Right hindlimb (tissue), 1 donor: ENCODE data around the gene NHSL1.

ENCODE experiments used
- DNase-seq: peaks from one replicate; pipeline ENCODE4 v3.0.0-alpha.2; 2018

The NHSL1 gene

DNA sequence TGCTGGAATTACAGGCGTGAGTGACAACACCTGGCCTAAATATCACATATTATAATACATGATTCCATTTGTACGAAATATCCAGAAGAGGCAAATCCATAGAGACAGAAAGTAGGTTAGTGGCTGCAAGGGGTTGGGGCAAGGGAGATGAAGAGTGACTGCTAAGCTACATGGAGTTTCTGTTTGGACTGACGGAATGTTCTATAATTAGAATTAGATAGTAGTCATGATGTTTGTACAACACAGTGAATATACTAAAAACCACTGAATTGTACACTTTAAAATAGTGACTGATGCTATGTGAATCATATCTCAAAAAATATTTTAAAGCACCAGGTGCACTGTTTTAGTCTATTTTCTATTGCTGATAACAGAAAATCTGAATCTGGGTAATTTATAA is 99.0 kb downstream of the NHSL1 start:
- no peak for DNase-seq

DNA sequence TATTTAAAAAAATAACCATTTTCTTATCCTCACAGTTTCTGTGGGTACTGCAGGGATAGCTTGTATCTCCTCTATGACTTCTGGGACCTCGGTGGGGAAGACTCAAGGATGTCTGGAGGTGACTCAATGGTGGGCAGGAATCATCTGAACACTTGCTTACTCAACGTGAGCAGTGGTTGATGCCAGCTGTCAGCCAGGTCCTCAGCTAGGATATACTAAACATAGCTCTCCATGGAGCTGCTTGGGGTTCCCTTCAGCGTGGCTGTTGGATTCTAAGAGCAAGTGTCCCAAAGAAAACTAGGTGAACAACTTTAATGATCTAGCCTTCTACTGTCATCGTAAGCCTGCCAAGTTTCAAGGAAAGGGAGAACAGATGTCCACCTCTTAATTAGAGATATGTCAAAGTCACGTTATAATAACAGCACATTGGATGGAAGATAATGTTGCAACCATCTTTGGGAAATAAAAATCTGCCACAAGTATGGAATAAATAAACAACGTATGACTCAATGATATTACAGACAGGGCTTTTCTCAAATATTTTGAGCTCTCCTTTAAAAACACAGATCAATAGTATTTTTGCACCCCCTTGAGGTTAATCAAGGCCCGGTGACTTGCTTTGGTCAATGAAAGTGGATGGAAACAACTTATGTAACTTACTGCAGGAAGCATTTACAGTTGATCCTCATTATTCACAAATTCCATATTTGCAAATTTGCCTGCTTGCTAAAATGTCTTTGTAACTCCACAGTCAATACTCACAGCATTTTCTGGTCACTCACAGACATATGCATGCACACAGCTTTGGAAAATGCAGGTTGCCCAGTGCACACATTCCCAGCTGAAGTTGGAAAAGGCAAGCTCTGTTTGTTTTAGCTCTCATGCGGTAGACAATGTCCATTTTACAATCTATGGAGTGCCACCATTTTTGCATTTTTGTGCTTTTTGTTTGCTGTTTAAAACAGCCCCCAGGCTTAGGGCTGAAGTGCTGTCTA is 101.9 kb downstream of the NHSL1 start:
- DNase-seq, result no peak

DNA sequence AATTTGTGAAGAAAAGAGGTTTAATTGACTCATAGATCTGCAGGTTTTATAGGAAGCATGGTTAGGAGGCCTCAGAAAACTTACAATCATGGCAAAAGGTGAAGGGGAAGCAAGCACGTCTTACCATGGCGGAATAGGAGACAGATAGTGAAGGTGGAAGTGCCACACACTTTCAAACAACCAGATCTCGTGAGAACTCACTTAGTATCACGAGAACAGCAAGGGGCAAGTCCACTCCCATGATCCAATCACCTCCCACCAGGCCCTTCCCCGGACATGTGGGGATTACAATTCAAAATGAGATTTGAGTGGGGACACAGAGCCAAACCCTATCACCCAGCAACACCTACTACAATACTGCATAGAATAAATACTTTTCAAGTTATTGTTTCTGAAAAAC is 102.6 kb downstream of the NHSL1 start:
- no peak for DNase-seq

DNA sequence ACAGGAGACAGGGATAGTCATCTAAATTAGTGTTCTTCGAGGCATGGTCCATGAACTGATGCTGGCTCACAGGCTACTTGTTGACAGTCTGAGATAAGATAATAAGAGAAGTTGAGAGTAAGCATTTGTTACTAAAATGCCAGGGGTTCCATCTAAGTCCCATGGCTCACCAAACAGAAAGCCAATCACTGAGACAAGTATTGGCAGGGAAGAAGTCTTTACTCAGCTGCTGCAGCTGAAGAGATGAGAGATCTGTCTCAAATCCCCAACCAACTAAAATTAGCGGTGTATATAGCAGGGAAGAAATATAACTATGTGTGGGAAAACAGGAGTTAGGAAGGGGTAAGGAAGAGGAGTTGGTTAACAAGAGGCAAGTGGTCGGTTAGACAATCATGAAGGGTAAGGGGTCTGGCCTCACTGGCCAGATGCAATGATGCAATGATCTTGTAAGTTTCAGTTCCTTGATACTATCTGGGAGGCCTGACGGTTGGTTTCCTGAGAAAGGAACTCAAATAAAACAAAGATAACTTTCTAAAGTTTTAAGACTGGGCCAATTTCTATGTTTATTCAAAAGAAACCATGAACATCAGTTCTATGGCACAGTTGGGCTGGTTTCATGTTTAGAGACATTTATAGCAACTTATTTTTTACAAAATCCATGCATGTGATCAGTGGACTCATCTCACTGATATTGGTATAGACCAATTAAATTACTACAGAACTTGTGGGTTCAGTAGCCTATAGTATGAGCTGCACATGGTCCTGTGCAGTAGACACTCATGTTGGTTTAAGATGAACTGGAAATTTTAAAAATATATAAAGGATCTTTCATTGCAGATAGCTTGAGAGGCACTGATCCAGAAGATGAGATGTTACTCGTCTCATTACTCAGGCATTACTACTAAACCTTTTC is 105.2 kb downstream of the NHSL1 start:
- no peak for DNase-seq

DNA sequence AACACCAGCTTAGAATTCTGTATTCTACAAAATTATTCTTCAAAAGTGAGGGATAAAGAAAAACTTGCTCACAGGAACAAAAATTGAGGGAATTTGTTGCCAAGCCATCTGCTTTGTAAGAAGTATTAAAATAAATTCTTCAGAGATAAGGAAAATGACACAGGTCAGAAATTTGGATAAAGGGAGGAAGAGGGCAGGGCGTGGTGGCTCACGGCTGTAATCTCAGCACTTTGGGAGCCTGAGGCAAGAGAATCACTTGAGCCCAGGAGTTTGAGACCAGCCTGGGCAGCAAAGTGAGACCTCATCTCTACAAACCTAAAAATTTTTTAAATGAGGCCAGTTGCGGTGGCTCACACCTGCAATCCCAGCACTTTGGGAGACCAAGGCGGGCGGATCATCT is 109.7 kb downstream of the NHSL1 start:
- DNase-seq, result no peak

DNA sequence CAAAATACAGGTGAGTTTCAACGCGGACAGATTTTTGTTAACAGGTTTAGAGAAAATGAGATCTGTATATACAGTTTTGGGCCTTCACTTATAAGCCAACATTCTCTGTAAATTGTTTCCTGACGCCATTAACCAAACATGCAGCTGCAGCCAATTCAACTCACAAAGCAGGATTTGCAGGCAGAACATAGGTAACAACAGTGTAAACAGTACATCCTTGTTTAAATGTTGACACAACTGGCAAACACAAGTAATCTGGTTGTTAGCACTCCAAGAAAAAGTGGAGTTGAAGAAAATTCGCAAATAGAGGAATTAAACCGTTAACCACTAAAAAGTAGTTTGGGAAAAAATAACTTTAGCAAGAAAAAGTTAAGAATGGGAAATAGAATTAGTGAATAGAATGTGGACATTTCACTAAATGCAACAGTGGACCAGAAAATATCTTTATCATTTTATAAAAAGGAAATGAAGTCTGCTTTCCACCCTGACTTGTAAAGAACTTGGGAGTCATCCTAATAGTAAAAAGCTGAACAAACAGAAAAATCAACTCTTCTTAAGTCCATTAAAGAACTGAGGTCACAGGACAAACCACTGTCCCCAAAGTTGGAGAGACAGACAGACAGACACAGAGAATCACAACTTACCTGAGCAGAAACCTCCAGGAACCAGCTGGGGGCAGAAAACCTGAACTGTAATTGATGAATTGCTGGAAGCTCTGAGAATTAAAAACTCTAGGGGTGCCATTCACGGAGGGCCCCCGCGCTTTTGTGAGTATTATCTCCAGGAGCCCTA is 111.5 kb downstream of the NHSL1 start:
- no peak for DNase-seq

DNA sequence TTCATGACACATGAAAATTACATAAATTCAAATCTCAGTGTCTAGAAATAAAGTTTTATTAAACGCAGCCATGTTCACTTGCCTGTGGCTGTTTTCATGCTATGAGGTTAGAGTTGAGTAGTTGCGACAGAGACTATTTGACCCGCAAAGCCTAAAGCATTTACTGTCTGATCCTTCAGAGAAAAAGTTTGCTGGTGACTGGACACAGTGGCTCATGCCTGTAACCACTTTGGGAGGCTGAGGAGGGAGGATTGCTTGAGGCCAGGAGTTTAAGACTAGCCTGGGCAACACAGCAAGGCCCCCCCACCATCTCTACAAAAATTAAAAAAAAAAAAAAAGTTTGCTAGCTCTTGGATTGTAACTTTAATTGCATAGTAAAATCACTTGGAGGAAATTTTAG is 112.4 kb downstream of the NHSL1 start:
- no peak for DNase-seq

DNA sequence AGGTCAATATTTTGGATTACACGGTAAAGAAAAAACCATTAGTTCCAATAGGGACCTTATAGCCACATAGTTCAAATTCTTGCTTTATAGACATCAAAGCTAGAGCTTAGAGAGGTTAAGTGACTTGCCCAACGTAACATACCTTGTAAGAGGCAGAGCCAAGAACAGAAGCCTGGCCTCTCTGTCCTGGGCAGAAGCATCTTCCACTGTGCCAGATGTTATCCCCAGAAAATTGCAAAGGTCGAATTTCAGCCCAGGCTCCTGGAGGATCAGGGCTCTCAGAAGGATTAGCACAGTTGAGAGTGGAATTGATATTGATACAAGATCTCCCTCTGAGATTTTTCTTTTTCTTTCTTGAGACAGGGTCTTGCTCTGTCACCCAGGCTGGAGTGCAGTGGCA is 115.5 kb downstream of the NHSL1 start:
- no peak for DNase-seq

DNA sequence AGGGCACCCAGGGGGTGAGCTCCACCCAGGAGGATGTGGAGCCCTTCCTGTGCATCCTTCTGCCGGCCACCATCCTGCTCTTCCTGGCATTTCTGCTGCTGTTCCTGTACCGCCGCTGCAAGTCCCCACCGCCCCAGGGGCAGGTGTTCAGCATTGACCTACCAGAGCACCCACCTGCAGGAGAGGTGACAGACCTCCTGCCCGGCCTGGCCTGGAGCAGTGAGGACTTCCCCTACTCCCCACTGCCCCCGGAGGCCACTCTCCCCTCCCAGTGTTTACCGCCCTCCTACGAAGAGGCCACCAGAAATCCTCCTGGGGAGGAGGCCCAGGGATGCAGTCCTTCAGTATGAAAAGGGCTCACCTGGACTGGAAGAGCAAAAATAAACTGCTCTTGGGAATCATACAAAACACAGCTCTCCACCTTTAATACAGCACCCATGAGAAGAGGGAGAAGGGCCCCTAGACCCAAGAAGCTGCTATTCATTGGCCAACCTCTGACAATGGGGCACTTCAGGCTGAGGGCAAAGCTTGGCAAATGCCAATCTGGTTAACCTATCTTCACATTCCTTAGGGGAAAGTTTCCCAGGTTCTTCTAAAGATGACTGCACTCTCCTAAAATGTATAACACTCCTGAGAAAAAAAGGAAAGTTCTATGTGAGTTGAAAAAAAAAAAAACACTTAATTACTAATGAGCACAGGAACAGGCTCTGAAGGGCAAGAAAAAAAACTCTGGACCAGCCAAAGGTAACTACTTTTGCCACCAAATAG is 116.6 kb downstream of the NHSL1 start:
- DNase-seq, result no peak

DNA sequence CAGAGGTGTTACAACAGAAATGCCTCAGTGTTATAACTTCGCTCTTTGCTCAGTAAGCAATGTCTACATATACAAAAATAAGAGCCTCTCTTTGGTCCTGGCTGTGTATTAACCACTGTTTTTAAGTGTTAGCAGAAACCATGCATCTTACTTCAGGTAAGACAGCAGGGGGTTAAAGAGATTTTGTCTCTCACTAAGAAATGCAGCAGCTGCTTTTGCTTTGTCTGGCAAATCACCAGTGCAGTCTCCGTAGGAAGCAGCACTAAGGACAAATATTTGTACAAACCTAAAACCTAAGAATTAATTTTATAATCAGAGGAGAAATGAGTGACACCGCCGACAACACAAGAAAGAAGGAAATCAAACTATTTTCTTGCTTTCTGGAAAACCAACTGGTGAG is 120.8 kb downstream of the NHSL1 start:
- no peak for DNase-seq

DNA sequence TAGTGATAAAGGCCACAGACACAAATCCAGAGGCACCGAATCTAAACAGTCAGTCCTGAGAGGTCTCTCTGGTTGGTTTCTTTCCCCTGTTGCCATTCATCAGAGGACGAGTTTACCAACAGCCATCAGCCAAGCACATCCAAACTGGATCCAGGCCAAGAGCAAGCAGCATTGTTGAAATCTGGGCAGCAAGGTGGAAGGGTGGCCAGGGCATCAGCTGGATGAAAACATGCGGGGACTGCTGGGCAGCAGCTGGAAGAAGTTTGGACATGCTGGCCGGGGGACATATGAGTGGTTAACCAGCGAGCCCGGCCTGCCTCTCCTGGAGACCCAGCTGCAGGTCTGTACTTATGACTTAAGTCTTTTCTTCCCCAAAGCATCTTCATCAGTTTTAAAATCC is 121.5 kb downstream of the NHSL1 start, which contains the start of gene SMIM28:
Gene SMIM28 (plus strand): TSS at position 62 of the 400 bp plus-strand sequence. CDS start 168 bp downstream, at position 230.
- DNase-seq, result no peak

DNA sequence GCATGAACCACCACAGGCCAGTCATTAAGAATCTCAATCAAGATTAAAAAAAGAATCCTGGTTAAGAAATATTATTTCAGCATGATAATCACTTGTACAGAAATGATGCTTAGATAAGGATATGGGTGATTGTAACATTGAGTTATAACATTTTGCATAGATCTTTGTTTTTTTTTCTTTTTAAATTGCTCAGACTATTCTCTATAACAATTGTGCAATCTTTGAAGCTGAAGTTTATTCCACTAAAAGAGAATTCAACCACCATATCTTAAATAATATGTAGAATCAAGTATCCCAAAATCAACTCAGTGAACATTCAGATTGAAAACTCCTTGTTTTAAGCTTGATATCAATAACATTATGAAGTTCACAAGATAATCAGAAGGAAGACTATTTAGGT is 122.3 kb downstream of the NHSL1 start:
- DNase-seq, result no peak

DNA sequence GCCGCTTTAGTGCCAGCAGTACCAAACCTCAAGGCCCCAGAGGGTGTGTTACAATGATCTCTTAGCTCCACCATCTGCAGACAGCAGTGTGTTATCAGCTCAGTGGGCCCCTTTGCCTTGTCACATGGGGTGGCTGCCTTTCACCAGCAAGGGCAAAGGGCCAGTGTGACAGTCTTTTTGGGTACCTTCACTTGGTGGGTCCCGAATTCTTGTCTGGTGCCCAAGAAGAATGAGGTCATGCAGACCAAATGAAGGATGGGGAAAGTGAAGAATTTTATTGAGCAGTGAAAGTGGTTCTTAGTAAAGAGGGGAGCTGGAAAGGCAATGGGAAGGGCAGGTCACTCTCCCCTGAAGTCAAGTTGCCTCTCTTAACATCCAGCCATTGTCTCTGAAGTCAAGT is 124.5 kb downstream of the NHSL1 start:
- no peak for DNase-seq

DNA sequence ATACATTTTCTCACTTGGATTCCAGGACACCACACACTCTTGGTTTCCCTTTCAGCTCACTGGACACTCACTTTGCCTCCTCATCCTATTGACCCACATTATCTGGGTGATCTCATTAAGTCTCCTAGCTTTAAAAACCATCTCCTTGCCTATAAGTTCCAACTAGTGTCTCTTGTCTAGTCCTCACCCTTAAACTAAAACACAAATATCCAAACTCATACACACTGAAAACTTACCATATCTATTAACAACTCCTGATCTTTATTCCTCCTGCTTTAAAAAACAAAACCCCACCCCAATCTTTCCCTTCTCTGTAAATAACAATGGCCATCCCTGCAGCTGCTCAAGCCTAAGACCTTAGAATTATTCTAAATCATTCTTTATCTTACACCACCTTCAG is 125.1 kb downstream of the NHSL1 start:
- DNase-seq, result no peak

DNA sequence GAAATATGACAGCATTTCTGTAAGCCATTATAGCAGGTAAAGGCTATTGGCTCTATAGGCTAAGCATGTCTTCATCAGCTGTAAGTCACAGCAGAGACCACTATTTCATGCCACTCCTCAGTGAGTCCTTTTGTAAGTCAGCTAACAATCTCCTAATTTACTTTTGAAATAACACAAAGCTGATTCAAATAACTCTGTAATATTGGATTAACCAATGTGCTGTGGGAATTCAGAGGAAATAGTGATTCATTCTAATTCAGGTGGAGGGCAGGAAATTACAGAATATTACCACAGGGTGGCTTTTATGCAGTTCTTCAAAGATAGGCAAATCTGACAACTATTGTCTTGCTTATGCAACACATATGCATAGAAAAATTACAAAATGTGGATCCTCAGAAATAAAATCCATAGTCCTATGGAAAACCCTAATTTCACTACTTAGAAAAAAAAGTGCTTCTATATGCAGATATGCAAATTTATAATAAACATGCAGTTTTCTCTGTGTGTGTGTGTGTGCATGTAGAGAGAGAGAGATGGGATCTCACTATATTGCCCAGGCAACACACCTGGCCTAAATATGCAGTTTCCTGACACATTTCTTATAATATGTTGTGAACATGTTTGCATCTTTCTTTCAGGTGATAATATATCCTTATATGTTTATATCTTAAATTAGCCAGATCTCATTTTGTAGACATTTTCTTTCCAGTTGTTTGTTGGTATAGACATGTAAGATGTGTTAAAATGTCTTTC is 126.4 kb downstream of the NHSL1 start:
- no peak for DNase-seq
